ENCODE measurements around the gene ZNF516. TPM values are rescaled to one million over a fixed set of nuclear protein-coding genes. Genes with fewer than 3 reads are reported as not detected.

Gene ZNF516
- total and polyA plus RNA-seq, 10 of the 15 experiments (the other 5 are each of a cell fraction or from before 2014, with no cell fraction given): 2.0 to 32.0 (median 8.3) TPM

DNA sequence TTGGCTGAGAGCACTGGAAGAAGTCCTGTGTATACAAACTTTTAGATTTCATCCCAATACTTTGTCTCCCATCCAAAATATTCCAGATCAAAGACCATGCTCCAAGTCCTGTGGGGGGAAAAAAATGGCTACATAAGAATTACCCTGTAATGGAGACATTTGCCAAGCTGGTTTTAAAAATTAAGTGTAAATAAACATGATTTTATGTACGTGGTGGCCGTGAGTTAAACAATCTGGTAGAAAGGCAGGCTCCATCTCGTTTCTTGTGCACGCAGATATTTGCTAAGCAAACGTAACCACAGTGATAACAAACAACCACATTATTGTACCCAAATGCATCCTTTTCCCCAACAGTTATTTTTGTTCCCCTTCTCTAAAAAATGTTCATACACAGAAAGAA, 176.4 kb downstream of the ZNF516 start (continued):
- TF ChIP-seq, protein P1, sequence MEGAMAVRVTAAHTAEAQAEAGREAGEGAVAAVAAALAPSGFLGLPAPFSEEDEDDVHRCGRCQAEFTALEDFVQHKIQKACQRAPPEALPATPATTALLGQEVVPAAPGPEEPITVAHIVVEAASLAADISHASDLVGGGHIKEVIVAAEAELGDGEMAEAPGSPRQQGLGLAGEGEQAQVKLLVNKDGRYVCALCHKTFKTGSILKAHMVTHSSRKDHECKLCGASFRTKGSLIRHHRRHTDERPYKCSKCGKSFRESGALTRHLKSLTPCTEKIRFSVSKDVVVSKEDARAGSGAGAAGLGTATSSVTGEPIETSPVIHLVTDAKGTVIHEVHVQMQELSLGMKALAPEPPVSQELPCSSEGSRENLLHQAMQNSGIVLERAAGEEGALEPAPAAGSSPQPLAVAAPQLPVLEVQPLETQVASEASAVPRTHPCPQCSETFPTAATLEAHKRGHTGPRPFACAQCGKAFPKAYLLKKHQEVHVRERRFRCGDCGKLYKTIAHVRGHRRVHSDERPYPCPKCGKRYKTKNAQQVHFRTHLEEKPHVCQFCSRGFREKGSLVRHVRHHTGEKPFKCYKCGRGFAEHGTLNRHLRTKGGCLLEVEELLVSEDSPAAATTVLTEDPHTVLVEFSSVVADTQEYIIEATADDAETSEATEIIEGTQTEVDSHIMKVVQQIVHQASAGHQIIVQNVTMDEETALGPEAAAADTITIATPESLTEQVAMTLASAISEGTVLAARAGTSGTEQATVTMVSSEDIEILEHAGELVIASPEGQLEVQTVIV (IDR thresholded peaks at IDR 0.05; ENCODE audit: borderline replicate concordance, partially characterized antibody): no peak
- no peak for TF ChIP-seq MYB (IDR thresholded peaks at IDR 0.05; ENCODE audit: borderline replicate concordance, low read depth, low read length)
- no peak for TF ChIP-seq RFX5 (IDR thresholded peaks at IDR 0.05; ENCODE audit: low read depth, low read length)
- TF ChIP-seq SUPT20H (IDR thresholded peaks at IDR 0.05; ENCODE audit: borderline replicate concordance, control insufficient read depth, low read depth, low read length): no peak
- TF ChIP-seq, protein P2, sequence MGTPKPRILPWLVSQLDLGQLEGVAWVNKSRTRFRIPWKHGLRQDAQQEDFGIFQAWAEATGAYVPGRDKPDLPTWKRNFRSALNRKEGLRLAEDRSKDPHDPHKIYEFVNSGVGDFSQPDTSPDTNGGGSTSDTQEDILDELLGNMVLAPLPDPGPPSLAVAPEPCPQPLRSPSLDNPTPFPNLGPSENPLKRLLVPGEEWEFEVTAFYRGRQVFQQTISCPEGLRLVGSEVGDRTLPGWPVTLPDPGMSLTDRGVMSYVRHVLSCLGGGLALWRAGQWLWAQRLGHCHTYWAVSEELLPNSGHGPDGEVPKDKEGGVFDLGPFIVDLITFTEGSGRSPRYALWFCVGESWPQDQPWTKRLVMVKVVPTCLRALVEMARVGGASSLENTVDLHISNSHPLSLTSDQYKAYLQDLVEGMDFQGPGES (IDR thresholded peaks at IDR 0.05): no peak
- no peak for TF ChIP-seq POLR2A (IDR thresholded peaks at IDR 0.05; ENCODE audit: low read depth, low read length)
- TF ChIP-seq, protein P3, sequence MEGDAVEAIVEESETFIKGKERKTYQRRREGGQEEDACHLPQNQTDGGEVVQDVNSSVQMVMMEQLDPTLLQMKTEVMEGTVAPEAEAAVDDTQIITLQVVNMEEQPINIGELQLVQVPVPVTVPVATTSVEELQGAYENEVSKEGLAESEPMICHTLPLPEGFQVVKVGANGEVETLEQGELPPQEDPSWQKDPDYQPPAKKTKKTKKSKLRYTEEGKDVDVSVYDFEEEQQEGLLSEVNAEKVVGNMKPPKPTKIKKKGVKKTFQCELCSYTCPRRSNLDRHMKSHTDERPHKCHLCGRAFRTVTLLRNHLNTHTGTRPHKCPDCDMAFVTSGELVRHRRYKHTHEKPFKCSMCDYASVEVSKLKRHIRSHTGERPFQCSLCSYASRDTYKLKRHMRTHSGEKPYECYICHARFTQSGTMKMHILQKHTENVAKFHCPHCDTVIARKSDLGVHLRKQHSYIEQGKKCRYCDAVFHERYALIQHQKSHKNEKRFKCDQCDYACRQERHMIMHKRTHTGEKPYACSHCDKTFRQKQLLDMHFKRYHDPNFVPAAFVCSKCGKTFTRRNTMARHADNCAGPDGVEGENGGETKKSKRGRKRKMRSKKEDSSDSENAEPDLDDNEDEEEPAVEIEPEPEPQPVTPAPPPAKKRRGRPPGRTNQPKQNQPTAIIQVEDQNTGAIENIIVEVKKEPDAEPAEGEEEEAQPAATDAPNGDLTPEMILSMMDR (IDR thresholded peaks at IDR 0.05 in 2 of 3, conservative IDR thresholded peaks at IDR 0.05 in 1 of 3; ENCODE audit: control insufficient read depth in 2 of 3, extremely low read depth in 1 of 3, insufficient read depth in 1 of 3, low read depth in 3 of 3, low read length in 3 of 3): no peak

DNA sequence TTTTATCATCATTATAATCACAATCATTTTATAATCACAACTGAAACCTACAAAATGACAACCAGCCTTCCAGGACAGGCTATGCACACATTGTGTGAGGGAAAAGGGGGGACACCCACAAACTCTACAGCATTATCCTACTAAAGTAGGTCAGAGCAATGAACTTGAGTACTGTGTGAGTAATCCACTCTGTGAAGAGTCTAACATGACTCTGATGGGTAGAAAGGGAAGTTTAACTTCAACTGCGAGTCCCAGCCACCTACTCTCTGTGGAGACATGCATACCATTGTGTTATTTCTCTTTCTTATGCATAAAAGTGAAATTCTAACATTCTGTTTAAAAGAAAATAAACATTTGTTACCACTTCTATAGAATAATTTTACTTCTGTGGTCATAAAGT, 177.9 kb downstream of the ZNF516 start:
- in situ Hi-C loops (cut with MboI) (no loop called here), intact Hi-C loops (cut with micrococcal nuclease; ENCODE audit: unreplicated experiment) (no loop called here)
- ATAC-seq: no peak
- CTCF ChIA-PET: interaction anchor here (0.5 to 2.4 kb wide), 2 partner anchors 10 to 51 kb away, joined by 3 to 9 read pairs; no protein-coding TSS in a partner anchor
- no peaks in the 10 kb centered on the region for H3K79me2 ChIP-seq (ENCODE audit: control insufficient read depth, insufficient read depth, low read length)
- H3K4me2 ChIP-seq (ENCODE audit: control insufficient read depth, insufficient read depth): no peak overlapping the region
- no TSS peak for BruUV-seq (replicated peaks)
- no peak overlapping the region for H3K9ac ChIP-seq (ENCODE audit: control insufficient read depth, insufficient read depth, low read length)
- no peaks in the 10 kb centered on the region for H3K9me3 ChIP-seq (replicated peaks; ENCODE audit: control insufficient read depth, insufficient read depth, low read length)
- FAIRE-seq: no peak
- H3K36me3 ChIP-seq (ENCODE audit: control insufficient read depth in 2 of 2, insufficient read depth in 2 of 2, low read length in 1 of 2): no peaks in the 10 kb centered on the region
- DNase-seq (ENCODE audit: low read depth, low spot score): no peak
- H3K27ac ChIP-seq (ENCODE audit: control insufficient read depth, insufficient read depth): no peak overlapping the region
- no peak overlapping the region for H3K4me3 ChIP-seq
- H3K4me1 ChIP-seq (ENCODE audit: control insufficient read depth, insufficient read depth, low read length): no peaks in the 10 kb centered on the region
- SMC1A ChIA-PET (ENCODE audit: uncharacterized antibody, unreplicated experiment): no interaction called here
- H3K27me3 ChIP-seq (replicated peaks in 1 of 2; ENCODE audit: control insufficient read depth in 2 of 2, insufficient read depth in 2 of 2, low read length in 1 of 2): no peaks in the 10 kb centered on the region
- H2AFZ ChIP-seq (ENCODE audit: control insufficient read depth, low read depth, low read length): no peak overlapping the region
- 0% methylated on average over 1 of the region's 1 CpG for WGBS (ENCODE audit: insufficient coverage, insufficient replicate concordance, low lambda C conversion rate, missing lambda C conversion rate)
- RAD21 ChIA-PET (ENCODE audit: unreplicated experiment): no interaction called here
- POLR2A ChIA-PET: no interaction called here
- H4K20me1 ChIP-seq (ENCODE audit: control insufficient read depth, insufficient read depth): no peaks in the 10 kb centered on the region
- TF ChIP-seq BMI1 (IDR thresholded peaks at IDR 0.05; ENCODE audit: borderline replicate concordance) (no peak), MYB (IDR thresholded peaks at IDR 0.05; ENCODE audit: borderline replicate concordance, low read depth, low read length) (no peak)

Measured in GM12878 (cell line).